Measurements from ENCODE around the gene PKD1.

GRCh38 chr16:2085669-2086068, 50.0 kb downstream of the PKD1 start:
- TF ChIP-seq POLR2A (IDR thresholded peaks at IDR 0.05; ENCODE audit: low read length) (no peak), GATA1 (IDR thresholded peaks at IDR 0.05; ENCODE audit: low read depth, low read length) (no peak)
